NCI-H2227 treated with DMSO at 0.1 percent for 48 hours (cell line): ENCODE measurements around the gene MRFAP1L1.
"Not testable (repeated sequence)": the region's sequence is repeated elsewhere in the genome, so short reads cannot be mapped to it uniquely, and the experiment has no call there.

Experiments
- DNase-seq: peaks from one replicate; lab custom pipeline; 2025; lab: John Stamatoyannopoulos, UW

Gene MRFAP1L1

GRCh38 chr4:6709230-6710114 lies at the start of gene MRFAP1L1:
Gene MRFAP1L1 (minus strand): TSS chr4:6709865. CDS start chr4:6709629, 236 bp downstream.
- peak; percentile 92 for DNase-seq

GRCh38 chr4:6758728-6759127 lies 49.1 kb upstream of the MRFAP1L1 start:
- no peak for DNase-seq

GRCh38 chr4:6756345-6756744 lies 46.7 kb upstream of the MRFAP1L1 start:
- not testable (repeated sequence) for DNase-seq

- no peak for DNase-seq
Observed at GRCh38 chr4:6755088-6755753, 45.6 kb upstream of the MRFAP1L1 start.

DNA sequence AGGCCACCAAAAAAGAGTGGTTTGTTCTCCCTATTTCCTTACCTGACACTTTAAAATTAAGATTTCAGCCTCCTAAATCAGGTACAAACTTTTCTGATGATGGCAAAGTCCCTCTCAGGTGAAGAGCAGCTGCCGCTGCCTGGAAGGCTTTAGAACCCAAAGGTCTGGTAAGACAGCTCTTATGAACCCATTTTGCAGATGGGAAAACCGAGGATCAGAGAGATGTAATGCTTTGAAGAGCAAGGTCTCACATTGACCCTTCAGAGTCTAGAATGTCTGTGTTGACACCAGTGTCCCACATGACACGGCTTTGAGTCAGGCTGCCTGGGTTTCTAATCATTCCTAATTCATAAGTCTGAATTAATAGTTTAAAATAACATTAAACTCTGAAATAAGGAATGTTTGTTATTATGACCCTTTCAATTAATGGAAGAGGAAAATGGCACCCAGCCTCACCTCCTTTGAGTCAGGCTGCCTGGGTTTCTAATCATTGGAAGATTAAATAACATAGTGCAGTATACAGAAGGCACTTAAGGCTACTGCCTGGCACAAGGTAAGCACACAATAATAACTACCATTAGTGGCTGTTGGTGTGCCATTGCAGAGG lies 44.9 kb upstream of the MRFAP1L1 start:
- DNase-seq = no peak

DNA sequence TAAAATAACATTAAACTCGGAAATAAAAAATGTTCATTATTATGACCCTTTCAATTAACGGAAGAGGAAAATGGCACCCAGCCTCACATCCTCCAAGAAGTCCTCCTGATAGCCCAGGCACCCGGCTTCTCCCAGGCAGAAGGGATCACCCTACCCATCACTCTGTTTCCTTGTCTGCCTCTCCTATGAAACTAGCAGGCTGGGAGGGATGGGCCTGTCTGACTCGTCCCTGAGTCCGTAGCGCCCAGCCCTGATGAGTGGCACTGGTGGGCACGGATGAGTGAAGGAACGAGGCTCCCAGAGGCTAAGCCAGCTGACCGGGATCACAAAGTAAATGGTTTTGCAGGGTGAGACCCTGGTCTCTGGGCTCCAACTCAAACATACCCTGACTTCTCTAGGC lies 44.2 kb upstream of the MRFAP1L1 start:
- no peak for DNase-seq

DNA sequence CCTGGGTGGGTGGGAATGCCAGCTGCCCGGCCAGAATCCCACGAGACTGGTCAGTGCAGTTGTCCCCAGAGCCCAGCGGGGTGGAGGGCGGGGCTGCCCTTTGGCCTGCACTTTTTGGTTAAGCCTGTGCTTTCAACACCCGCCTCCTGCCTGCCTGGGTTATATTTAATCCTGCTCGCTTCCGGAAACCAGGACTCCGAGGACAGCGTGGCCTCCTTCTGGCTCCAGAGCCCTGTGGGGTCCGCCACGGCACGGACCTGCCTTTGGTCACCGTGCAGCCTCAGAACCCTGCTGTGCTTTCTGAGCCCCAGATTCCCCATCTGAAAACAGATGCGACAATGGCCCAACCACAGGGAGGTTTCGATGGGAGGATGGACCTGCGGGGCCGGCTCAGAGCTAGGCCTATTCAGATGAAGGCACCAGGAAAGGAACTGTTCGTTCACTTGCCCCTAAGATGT lies 43.5 kb upstream of the MRFAP1L1 start:
- DNase-seq = no peak

DNA sequence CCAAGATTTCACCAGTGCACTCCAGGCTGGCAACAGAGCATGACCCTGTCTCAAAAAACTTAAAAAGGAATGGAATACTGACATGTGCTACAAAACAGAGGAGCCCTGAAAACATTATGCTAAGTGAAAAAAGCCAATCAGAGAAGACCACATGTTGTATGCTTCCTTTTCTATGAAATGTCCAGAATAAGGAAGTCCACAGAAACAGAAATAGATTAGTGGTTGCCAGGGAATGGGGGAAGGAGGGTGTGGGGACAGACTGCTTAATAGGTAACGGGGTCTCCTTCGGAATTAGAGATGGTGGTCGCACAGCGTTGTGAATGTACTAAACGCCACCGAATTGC lies 42.8 kb upstream of the MRFAP1L1 start:
- no peak for DNase-seq

DNA sequence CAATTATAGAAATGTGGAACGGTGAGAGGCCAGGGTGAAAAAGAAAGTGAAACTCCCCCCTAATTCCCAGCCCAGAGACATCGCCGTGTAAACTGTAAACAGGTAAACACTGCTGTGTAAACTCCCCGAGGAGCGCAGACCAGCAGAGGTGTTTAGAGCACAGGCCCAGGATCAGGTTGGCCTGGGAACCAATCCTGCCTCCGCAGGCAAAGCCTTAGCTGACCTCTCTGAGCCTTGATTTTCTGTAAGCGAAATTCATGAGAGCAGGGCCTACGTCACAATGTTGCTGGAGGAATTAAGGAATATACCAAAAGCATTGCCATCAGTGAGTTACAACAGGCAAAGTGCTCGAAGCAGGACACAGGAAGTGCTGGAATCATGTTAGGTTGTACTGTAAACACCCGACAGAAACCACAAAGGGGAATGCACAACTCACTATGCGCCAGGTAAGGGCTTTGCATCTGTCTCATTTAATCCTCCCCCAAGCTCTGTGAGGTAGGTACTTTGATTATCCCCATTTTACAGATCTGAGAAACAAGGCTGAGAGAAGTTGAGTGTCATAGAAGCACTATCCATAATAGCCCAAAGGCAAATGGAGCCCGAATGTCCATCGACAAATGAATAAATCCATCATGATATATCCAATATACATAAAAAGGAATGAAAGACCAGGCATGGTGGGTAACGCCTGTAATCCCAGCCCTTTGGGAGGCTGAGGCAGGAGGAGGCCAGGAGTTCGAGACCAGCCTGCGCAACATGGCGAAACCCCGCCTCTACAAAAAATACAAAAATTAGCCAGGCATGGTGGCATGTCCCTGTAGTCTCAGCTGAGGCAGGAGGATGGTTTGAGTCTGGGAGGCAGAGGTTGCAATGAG lies 42.2 kb upstream of the MRFAP1L1 start:
- no peak for DNase-seq

GRCh38 chr4:6750286-6751221 lies 40.9 kb upstream of the MRFAP1L1 start:
- no peak for DNase-seq

DNA sequence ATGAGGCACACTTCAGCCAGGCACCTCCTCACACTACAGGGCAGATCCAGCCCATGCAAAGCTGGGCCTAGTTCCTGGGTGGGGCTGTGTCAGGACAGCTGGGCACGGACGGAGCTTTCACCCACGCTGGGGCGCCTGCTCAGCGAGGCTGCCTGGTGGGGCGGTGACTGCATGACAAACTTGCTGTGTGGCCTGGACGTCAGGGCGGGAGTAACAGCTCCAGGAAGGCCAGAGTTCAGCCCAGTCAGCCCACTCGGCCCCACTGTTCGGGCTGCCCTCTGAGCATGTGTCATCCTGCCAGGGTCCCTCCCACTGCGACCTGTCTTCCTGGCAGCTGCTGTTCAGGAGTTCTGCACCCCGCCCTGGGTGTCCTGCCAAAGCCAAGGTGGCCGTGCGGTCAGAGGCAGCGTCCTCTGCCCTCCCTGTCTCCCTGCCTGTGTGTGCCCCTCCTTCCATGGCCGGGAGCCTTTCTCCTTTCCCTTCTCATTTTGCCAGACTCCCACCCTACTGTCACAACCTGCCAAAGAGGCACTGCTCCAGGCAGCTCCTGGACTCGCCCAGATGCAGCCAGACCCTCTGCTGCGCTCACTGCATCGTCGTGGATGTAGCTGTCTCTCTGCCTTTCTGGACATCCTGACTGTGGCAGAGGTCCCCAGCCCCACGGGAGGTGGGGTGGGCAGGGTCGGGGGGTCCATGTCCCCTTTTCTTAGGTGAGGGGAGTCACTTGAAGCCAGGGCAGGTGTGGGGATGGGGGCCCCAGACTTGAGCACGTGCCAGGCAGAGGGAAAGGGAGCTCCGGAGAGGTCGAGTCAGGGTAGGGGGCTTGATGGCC lies 39.9 kb upstream of the MRFAP1L1 start:
- no peak for DNase-seq

DNA sequence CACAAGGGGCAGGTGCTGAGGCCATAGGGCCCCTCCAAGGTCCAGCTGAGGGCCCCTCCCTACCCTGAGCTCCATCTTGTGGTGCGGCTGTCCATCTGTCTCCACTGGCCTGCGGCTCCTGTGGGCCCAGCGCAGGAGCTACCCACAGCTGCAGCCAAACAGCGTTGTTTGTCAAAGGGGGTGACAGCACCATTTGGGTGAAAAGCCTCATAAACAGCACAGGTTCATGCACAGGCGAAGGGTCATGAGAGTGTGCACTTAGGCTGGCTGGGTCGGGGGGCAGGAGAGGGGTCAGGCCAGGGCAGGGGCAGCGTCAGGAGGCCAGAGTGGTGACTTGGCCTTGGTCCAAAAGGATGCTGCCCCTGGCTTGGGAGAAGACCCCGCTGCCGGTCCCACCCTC lies 38.6 kb upstream of the MRFAP1L1 start:
- DNase-seq = no peak

DNA sequence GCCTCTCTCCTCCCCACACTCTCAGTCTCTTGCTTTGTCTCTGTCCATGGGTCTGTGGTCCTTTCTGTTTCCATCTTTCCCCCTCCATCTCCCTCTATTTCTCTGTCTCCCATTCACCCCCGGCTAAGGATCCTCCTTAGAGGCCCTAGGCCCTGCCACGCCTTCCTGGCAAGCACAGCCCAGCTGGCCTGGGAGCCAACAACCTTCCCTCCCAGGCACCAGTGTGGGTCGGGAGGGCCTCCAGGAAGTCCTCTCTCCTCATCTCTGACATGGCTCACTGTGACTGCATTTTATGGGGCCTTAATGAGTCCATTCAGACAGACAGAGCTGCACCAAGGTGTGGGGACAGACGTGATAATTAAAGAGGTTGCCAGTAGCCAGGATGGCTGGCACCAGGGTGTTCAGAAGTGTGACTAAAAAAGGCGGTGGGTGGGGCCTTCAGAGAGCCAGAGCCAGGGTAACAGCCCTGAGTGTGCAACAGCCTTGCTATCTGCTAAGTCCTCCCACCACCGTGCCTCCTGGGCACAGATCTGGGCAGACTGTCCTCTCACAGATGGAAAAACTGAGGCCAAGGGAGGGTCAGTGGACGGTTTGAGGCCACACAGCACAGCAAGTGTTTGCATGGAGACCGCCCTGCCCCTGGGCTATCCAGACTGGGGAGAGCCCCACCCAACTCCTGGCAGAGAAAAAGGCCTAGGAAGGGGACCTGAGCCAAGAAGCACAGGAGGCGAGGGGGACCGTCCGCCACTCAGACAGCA lies 37.8 kb upstream of the MRFAP1L1 start:
- DNase-seq = no peak

- no peak for DNase-seq
Observed at GRCh38 chr4:6746721-6747293, 37.1 kb upstream of the MRFAP1L1 start.

DNA sequence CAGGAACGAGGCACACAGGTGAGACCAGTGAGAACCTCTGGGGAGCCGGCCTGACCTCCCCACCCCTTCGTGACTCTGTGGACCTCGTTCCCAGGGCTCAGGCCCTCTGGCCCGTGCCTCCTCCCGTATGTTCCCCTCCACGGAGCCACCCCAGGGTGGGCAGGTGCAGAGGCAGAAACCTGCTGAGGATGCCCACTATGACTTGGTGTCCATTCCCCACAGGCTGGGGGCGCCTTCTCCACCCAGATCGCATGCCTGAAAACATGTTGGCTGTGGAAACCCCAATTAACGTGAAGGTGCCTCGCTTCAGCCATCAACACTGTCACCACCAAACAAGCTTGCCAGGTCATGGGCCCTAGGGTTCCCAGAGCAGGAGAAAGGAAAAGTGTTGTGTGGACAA lies 33.3 kb upstream of the MRFAP1L1 start:
- no peak for DNase-seq

- no peak for DNase-seq
Observed at GRCh38 chr4:6742507-6742906, 32.8 kb upstream of the MRFAP1L1 start.

- no peak for DNase-seq
Observed at GRCh38 chr4:6740347-6740746, 30.7 kb upstream of the MRFAP1L1 start.

GRCh38 chr4:6739920-6740319 lies 30.3 kb upstream of the MRFAP1L1 start:
- no peak for DNase-seq
